ENCODE data around the gene DIRAS3.

DNA sequence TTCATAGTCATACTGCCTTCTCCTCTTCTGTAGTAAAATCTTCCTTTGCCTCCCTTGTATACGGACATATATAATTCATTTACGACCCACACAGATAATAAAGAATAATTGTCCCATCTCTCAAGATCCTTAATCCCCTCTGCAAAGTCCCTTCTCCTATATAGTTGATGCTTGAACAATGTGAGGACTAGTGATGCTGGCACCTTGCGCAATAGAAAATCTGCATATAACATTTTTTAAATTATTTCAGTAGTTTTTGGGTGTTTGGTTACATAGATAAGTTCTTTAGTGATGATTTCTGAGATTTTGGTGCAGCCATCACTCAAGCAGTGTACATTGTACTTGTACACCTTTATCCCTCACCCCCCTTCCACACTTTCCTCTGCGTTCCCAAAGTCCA is 21.0 kb downstream of the DIRAS3 start:
- TF ChIP-seq POLR2A (IDR thresholded peaks at IDR 0.05) (no peak), CTCF (IDR thresholded peaks at IDR 0.05) (no peak)

All from testis (tissue), 2 donors.